Smooth muscle cell (in vitro differentiated cells): ENCODE measurements around the gene NCOA3. TPM values are rescaled to one million over a fixed set of nuclear protein-coding genes. Genes with fewer than 3 reads are reported as not detected.

Experiments
- DNase-seq: peaks from one replicate; lab custom pipeline; 2025; ENCODE audit not compliant: unreplicated experiment; lab: John Stamatoyannopoulos, UW
- H2AFZ ChIP-seq: fragments of 200-600 bp; sonication (generic); 2 replicates; pipeline ENCODE4 v1.6.0; 2016; ENCODE audit warnings: antibody characterized with exemption, low read depth, mild to moderate bottlenecking
- H3F3A ChIP-seq: fragments of 200-600 bp; sonication (generic); 2 replicates; pipeline ENCODE4 v1.6.0; 2017; ENCODE audit warnings: antibody characterized with exemption, low read depth
- H3K27ac ChIP-seq: fragments of 200-600 bp; sonication (generic); 2 replicates; pipeline ENCODE4 v1.5.1; 2016; ENCODE audit warnings: low read depth, mild to moderate bottlenecking
- H3K27me3 ChIP-seq: fragments of 200-600 bp; sonication (generic); 2 replicates; pipeline ENCODE4 v1.6.1; 2016; ENCODE audit warnings: low read depth, mild to moderate bottlenecking
- H3K36me3 ChIP-seq: fragments of 200-600 bp; sonication (generic); 2 replicates; pipeline ENCODE4 v1.5.1; 2016; ENCODE audit warnings: low read depth
- H3K4me1 ChIP-seq: fragments of 200-600 bp; sonication (generic); 2 replicates; pipeline ENCODE4 v1.5.1; 2016; ENCODE audit warnings: low read depth
- H3K4me2 ChIP-seq: fragments of 200-600 bp; sonication (generic); 2 replicates; pipeline ENCODE4 v1.6.0; 2016; ENCODE audit warnings: mild to moderate bottlenecking
- H3K4me3 ChIP-seq: fragments of 200-600 bp; sonication (generic); 2 replicates; pipeline ENCODE4 v1.5.1; 2016; ENCODE audit warnings: mild to moderate bottlenecking
- H3K79me2 ChIP-seq: fragments of 200-600 bp; sonication (generic); 2 replicates; pipeline ENCODE4 v1.6.0; 2016; ENCODE audit warnings: low read depth, mild to moderate bottlenecking
- H3K9ac ChIP-seq: fragments of 200-600 bp; sonication (generic); 2 replicates; pipeline ENCODE4 v1.6.0; 2016; ENCODE audit warnings: low read depth
- H3K9me3 ChIP-seq: fragments of 200-600 bp; sonication (generic); replicated peaks from 2 replicates; pipeline ENCODE4 v1.5.1; 2016; ENCODE audit warnings: low read depth
- H4K20me1 ChIP-seq: fragments of 200-600 bp; sonication (generic); 2 replicates; pipeline ENCODE4 v1.6.0; 2016; ENCODE audit warnings: low read depth
- WGBS: methylation state at CpG from one replicate; pipeline ENCODE4 v1.1.7; 2016; ENCODE audit warnings: low lambda C conversion rate; 5-methylcytosine and 5-hydroxymethylcytosine counted together
- polyA plus RNA-seq: library from polyadenylated mRNA; unstranded; fragments of >200 nt; fragmentation: Nextera tagmentation; extraction: Ambion mirVana; gene quantifications from 2 replicates; pipeline ENCODE4 v1.2.1, GENCODE V29; 2016
- total RNA-seq: library from RNA; depleted of rRNA; stranded (reverse); fragments of >200 nt; gene quantifications from 2 replicates; pipeline ENCODE4 v1.2.3, GENCODE V29; 2014
- TF ChIP-seq, protein P1 (sequence below): fragments of 200-600 bp; sonication (generic); IDR thresholded peaks from 2 replicates; pipeline ENCODE4 v1.5.1; 2017; ENCODE audit warnings: borderline replicate concordance, mild to moderate bottlenecking, antibody characterized with exemption; ENCODE audit not compliant: insufficient read depth, poor library complexity, severe bottlenecking

Gene NCOA3
- total and polyA plus RNA-seq, 2 experiments from 2014 or later, result 6.0 to 28.4 TPM

DNA sequence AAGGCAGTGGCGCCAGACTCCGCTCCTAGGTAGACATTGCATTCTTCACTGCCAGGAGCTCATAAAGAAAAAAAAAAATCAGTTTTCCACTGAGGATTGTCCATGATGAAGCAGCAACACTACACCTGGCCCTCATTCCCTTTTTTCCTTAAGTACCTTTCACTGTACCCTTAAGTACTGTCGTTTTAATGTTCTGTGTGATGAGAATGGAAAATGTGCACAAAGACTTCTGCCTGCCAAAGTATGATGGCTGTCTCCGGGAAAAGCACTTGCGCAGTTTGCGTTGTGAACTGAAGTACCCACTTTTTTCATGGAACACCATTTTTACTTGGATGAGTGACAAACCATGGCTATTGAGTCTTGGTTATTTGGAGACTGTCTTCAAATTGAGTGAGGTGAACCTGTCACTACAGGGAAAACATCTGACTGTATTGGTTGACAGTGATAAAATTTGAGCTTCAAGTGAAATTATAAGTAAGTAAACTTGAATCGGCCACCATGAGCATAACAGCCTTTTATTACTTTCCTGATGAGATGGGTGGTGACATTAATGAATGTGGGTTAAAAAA is 104.8 kb downstream of the NCOA3 start:
- no peak overlapping the region for H2AFZ ChIP-seq
- DNase-seq, result no peak
- H3K27me3 ChIP-seq, result no peaks in the 10 kb centered on the region
- no peak overlapping the region for H3K4me3 ChIP-seq
- H3F3A ChIP-seq, result peaks cover 6% of the 10 kb centered on the region
- H3K27ac ChIP-seq, result peak overlapping the region; percentile 81
- peak overlapping the region; percentile 66 for H3K4me2 ChIP-seq
- H3K9ac ChIP-seq, result no peak overlapping the region
- no peaks in the 10 kb centered on the region for H3K36me3 ChIP-seq
- TF ChIP-seq, protein P1, sequence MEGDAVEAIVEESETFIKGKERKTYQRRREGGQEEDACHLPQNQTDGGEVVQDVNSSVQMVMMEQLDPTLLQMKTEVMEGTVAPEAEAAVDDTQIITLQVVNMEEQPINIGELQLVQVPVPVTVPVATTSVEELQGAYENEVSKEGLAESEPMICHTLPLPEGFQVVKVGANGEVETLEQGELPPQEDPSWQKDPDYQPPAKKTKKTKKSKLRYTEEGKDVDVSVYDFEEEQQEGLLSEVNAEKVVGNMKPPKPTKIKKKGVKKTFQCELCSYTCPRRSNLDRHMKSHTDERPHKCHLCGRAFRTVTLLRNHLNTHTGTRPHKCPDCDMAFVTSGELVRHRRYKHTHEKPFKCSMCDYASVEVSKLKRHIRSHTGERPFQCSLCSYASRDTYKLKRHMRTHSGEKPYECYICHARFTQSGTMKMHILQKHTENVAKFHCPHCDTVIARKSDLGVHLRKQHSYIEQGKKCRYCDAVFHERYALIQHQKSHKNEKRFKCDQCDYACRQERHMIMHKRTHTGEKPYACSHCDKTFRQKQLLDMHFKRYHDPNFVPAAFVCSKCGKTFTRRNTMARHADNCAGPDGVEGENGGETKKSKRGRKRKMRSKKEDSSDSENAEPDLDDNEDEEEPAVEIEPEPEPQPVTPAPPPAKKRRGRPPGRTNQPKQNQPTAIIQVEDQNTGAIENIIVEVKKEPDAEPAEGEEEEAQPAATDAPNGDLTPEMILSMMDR, result no peak
- H4K20me1 ChIP-seq, result peaks cover 4% of the 10 kb centered on the region
- H3K9me3 ChIP-seq, result no peaks in the 10 kb centered on the region
- H3K4me1 ChIP-seq, result peaks cover 11% of the 10 kb centered on the region
- H3K79me2 ChIP-seq, result peaks cover 52% of the 10 kb centered on the region
- 95% methylated on average over 7 of the region's 7 CpGs for WGBS

DNA sequence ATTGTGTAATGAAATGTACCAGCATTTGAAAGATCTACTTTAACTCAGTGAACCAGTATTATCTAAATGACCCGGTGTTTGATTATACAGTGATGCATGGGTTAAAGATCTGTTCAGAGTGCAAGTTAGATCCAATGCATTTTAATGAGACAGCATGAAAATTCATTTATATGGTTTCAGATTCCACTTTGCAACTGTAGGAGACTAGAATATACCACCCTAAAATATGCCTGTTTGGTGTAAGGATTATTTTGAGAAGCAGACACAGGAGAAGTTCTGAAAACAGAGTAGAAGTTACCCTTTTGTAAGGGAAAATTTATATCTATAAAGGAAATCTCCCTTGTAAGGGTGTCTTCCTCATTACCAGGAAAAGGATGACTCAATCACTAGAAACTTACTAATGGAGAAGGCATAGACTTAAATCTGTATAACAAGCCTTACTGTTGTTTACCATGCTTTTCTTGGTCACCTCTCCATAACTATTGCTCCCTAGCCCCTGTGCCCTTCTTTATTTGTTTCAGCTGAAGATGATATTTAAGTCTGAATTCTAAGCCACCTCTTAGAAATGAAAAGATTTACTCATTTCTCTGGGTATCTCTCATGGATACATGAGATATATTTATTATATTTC is 105.4 kb downstream of the NCOA3 start:
- H3K27ac ChIP-seq, result peak overlapping the region; percentile 81
- H4K20me1 ChIP-seq, result peaks cover 4% of the 10 kb centered on the region
- H3K27me3 ChIP-seq, result no peaks in the 10 kb centered on the region
- TF ChIP-seq, protein P1, result no peak
- no peak overlapping the region for H3K4me3 ChIP-seq
- peaks cover 6% of the 10 kb centered on the region for H3F3A ChIP-seq
- peaks cover 52% of the 10 kb centered on the region for H3K79me2 ChIP-seq
- 90% methylated on average over 1 of the region's 1 CpG for WGBS
- peaks cover 11% of the 10 kb centered on the region for H3K4me1 ChIP-seq
- H3K9ac ChIP-seq, result no peak overlapping the region
- DNase-seq, result no peak
- H3K9me3 ChIP-seq, result no peaks in the 10 kb centered on the region
- no peak overlapping the region for H2AFZ ChIP-seq
- no peaks in the 10 kb centered on the region for H3K36me3 ChIP-seq
- H3K4me2 ChIP-seq, result peak overlapping the region; percentile 66

DNA sequence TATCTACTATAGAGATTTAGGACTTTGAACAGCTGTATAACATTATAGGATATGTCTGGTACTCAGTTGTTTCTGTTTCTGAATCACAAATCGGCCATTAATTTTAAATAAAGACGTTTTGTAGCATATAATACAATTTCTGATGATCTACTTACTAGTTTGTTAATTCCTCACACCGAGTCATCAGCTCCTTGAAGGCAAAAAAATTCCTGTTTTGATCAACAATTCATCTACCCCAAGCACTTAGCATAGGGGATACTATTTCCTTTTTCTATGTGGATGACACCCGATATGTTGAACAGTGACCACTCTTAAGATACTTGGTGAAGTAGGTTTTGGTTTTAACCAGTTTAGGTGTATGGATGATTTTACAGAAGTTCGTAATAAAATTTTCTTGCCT is 107.3 kb downstream of the NCOA3 start:
- Histone ChIP-seq H3K79me2 (peaks cover 57% of the 10 kb centered on the region), H3K9ac (no peak overlapping the region), H3K4me2 (no peak overlapping the region), H3K36me3 (no peaks in the 10 kb centered on the region), H4K20me1 (peaks cover 4% of the 10 kb centered on the region), H3K27ac (no peak overlapping the region), H3F3A (peaks cover 6% of the 10 kb centered on the region), H3K27me3 (no peaks in the 10 kb centered on the region), H3K4me1 (peaks cover 11% of the 10 kb centered on the region), H3K9me3 (no peaks in the 10 kb centered on the region), H3K4me3 (no peak overlapping the region), H2AFZ (no peak overlapping the region)
- TF ChIP-seq, protein P1, result no peak
- no peak for DNase-seq
- 94% methylated on average over 5 of the region's 5 CpGs for WGBS
